ENCODE data around the gene SP110. TPM values are rescaled to one million over a fixed set of nuclear protein-coding genes. Genes with fewer than 3 reads are reported as not detected.

The SP110 gene
- total RNA-seq, 1 donor from 2014 or later: 29.6 TPM

- H3K9me3 Mint-ChIP-seq: no peaks in the 10 kb centered on the region
- H3K4me1 Mint-ChIP-seq: no peaks in the 10 kb centered on the region
- no peak overlapping the region for H3K27ac Mint-ChIP-seq
- H3K36me3 Mint-ChIP-seq: no peaks in the 10 kb centered on the region
- H3K4me3 Mint-ChIP-seq: no peak overlapping the region
- DNase-seq (ENCODE audit: low spot score in 2 of 2, unreplicated experiment in 2 of 2): no peak
- no peak for TF ChIP-seq CTCF (IDR thresholded peaks at IDR 0.05; ENCODE audit: unreplicated experiment)
- peaks cover 8% of the 10 kb centered on the region for H3K27me3 Mint-ChIP-seq (ENCODE audit: low read depth)
These were observed 85.2 kb downstream of the SP110 start for GRCh38 chr2:230134496-230135129.

- Mint-ChIP-seq H3K27me3 (ENCODE audit: low read depth) (peaks cover 9% of the 10 kb centered on the region), H3K9me3 (no peaks in the 10 kb centered on the region), H3K36me3 (no peaks in the 10 kb centered on the region), H3K4me1 (no peaks in the 10 kb centered on the region), H3K4me3 (no peak overlapping the region), H3K27ac (no peak overlapping the region)
- DNase-seq (ENCODE audit: low spot score in 2 of 2, unreplicated experiment in 2 of 2): no peak
- no peak for TF ChIP-seq CTCF (IDR thresholded peaks at IDR 0.05; ENCODE audit: unreplicated experiment)
These were observed 88.4 kb downstream of the SP110 start for GRCh38 chr2:230131366-230131765.

DNA sequence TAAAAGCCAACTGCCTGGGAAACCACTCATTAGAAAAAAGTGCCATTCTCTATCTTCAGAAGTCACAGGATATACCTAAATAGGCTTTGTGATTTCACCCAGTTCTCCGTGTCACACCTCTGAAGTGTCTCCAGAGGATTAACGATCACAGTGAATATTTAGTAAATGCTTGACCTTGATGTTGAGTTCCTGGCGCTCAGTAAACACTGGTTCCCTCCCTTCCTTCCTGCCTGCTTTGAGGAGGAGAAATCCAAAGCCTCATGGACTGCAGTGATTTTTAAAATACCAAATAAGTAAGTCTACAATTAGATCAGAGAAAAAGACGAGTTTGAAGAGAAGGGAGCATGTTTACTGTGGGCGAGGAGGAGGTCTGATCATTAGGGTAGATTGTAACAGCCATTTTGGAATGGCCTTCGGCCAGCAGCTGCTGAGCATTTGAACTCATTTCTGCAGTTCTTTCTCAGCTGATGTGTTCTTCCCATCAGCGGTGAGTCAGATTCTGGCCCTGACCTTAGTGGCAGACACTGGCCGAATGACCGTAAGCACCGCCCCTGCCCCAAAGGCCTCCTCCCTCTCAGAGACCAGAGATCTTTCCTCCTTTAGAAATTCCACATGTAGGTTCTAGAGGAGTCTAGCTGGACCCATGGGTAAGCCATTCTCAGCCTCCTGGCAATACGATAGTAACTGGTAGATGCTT, 89.0 kb downstream of the SP110 start:
- H3K4me3 Mint-ChIP-seq: no peak overlapping the region
- no peak overlapping the region for H3K27ac Mint-ChIP-seq
- no peaks in the 10 kb centered on the region for H3K4me1 Mint-ChIP-seq
- no peak for TF ChIP-seq CTCF (IDR thresholded peaks at IDR 0.05; ENCODE audit: unreplicated experiment)
- no peaks in the 10 kb centered on the region for H3K36me3 Mint-ChIP-seq
- DNase-seq (ENCODE audit: low spot score in 2 of 2, unreplicated experiment in 2 of 2): no peak
- no peaks in the 10 kb centered on the region for H3K9me3 Mint-ChIP-seq
- H3K27me3 Mint-ChIP-seq (ENCODE audit: low read depth): peaks cover 9% of the 10 kb centered on the region

DNA sequence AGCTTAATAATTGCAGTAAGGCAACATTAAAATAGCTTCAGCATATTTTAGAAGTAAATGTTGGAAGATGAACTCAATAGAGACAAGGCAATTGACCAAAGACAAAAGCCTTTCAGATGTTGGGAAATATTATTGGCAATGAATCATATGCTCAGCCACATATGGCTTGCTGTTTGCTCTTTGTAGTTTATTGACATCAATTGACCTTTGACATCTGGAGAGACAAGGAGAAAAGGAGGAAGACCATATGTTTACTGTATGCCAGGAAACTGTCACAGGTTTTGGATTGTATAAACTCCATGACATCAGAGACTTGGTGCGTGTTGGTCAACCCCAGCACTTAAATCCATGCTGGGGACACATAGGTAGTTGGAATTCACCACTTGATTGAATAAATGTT, 90.4 kb downstream of the SP110 start:
- no peak for DNase-seq (ENCODE audit: low spot score in 2 of 2, unreplicated experiment in 2 of 2)
- Mint-ChIP-seq H3K27ac (no peak overlapping the region), H3K4me1 (no peaks in the 10 kb centered on the region), H3K9me3 (no peaks in the 10 kb centered on the region), H3K27me3 (ENCODE audit: low read depth) (peaks cover 11% of the 10 kb centered on the region), H3K4me3 (no peak overlapping the region), H3K36me3 (no peaks in the 10 kb centered on the region)
- TF ChIP-seq CTCF (IDR thresholded peaks at IDR 0.05; ENCODE audit: unreplicated experiment): no peak

GRCh38 chr2:230128623-230129342, 91.0 kb downstream of the SP110 start:
- Mint-ChIP-seq H3K9me3 (no peaks in the 10 kb centered on the region), H3K36me3 (no peaks in the 10 kb centered on the region), H3K4me1 (no peaks in the 10 kb centered on the region), H3K27ac (no peak overlapping the region), H3K27me3 (ENCODE audit: low read depth) (peaks cover 11% of the 10 kb centered on the region), H3K4me3 (no peak overlapping the region)
- no peak for DNase-seq (ENCODE audit: low spot score in 2 of 2, unreplicated experiment in 2 of 2)
- no peak for TF ChIP-seq CTCF (IDR thresholded peaks at IDR 0.05; ENCODE audit: unreplicated experiment)
